ENCODE data around the gene UST. TPM values are rescaled to one million over a fixed set of nuclear protein-coding genes. Genes with fewer than 3 reads are reported as not detected.

UST gene
- total and polyA plus RNA-seq, 2 of the 8 experiments (the other 6 are each of a cell fraction or from before 2014, with no cell fraction given) = 13.5 to 34.5 TPM

- Histone ChIP-seq H3K4me1 (replicated peaks in 1 of 4; ENCODE audit: control insufficient read depth in 3 of 4, insufficient read depth in 4 of 4, low read length in 3 of 4) (peaks cover 0 to 11% (median 3%) of the 10 kb centered on the region in 4 experiments; a peak in 2 of 7 replicates), H3K9ac (replicated peaks in 1 of 4; ENCODE audit: extremely low read depth in 1 of 4, low read depth in 3 of 4, low read length in 3 of 4) (no peak overlapping the region), H4K20me1 (replicated peaks in 1 of 2; ENCODE audit: control insufficient read depth in 1 of 2, insufficient read depth in 2 of 2, low read length in 2 of 2) (peaks cover 0 to 2% of the 10 kb centered on the region in 2 experiments), H3K27ac (ENCODE audit: low read depth, low read length) (no peak overlapping the region), H3K23ac (ENCODE audit: insufficient read length) (no peak overlapping the region), H3K14ac (ENCODE audit: insufficient read length) (no peak overlapping the region), H3K4me2 (ENCODE audit: insufficient read depth in 1 of 2, low read depth in 2 of 2, low read length in 2 of 2) (no peak overlapping the region), H3K36me3 (ENCODE audit: control insufficient read depth in 2 of 4, insufficient read depth in 4 of 4, low read length in 3 of 4) (peaks cover 0 to 4% (median 0%) of the 10 kb centered on the region in 4 experiments; a peak in 2 of 8 replicates), H2BK120ac (replicated peaks; ENCODE audit: low read depth, low read length) (no peak overlapping the region), H2BK15ac (ENCODE audit: low read length) (no peak overlapping the region), H4K91ac (replicated peaks; ENCODE audit: insufficient read length, low read length) (no peak overlapping the region), H2AK5ac (ENCODE audit: low read depth, low read length) (no peak overlapping the region), H3K27me3 (replicated peaks in 1 of 4; ENCODE audit: control insufficient read depth in 3 of 4, extremely low read depth in 1 of 4, insufficient read depth in 3 of 4, low read length in 3 of 4) (no peaks in the 10 kb centered on the region), H2AFZ (ENCODE audit: low read length) (no peak overlapping the region), H2BK5ac (ENCODE audit: low read depth, low read length) (no peak overlapping the region), H3K18ac (ENCODE audit: extremely low read depth, low read length) (no peak overlapping the region), H3K4ac (replicated peaks; ENCODE audit: insufficient read length, low read depth, low read length) (no peak overlapping the region), H3K4me3 (ENCODE audit: extremely low read depth in 1 of 4, insufficient read depth in 2 of 4, low read depth in 3 of 4, low read length in 4 of 4) (no peak overlapping the region), H3K79me2 (ENCODE audit: control insufficient read depth in 1 of 2, insufficient read depth in 2 of 2, low read length in 2 of 2) (peaks cover 0 to 29% of the 10 kb centered on the region in 2 experiments; a peak in 3 of 4 replicates), H2BK12ac (ENCODE audit: low read depth, low read length) (no peak overlapping the region), H4K8ac (ENCODE audit: extremely low read depth, insufficient read depth, low read length) (no peak overlapping the region), H3K9me3 (ENCODE audit: insufficient read depth in 2 of 2, low read depth in 1 of 2, low read length in 1 of 2) (no peaks in the 10 kb centered on the region), H2BK20ac (ENCODE audit: low read length) (no peak overlapping the region), H4K5ac (ENCODE audit: insufficient read length, low read depth, low read length) (no peak overlapping the region), H3K79me1 (ENCODE audit: low read depth, low read length) (no peaks in the 10 kb centered on the region; the same call in 1 of the 2 replicates), H3K23me2 (ENCODE audit: low read depth, low read length) (no peaks in the 10 kb centered on the region), H3K56ac (replicated peaks; ENCODE audit: insufficient read length, low read depth, low read length) (no peak overlapping the region)
- no peak for FAIRE-seq
- ChIA-PET CTCF (ENCODE audit: partially characterized antibody) (interaction anchor here (0.7 to 1.9 kb wide), 5 partner anchors 9 to 33 kb away, joined by 3 to 6 read pairs (median 4); no protein-coding TSS in a partner anchor), POLR2A (ENCODE audit: partially characterized antibody) (no interaction called here)
- no peak for DNase-seq (ENCODE audit: low read depth in 1 of 2, low spot score in 2 of 2)
- WGBS, 2 experiments (ENCODE audit: extremely low coverage in 1 of 2, insufficient coverage in 1 of 2, insufficient read length in 1 of 2, insufficient replicate concordance in 2 of 2, low coverage in 1 of 2, low lambda C conversion rate in 2 of 2, missing lambda C conversion rate in 1 of 2) = 64% methylated on average over 1 of the region's 1 CpG; no CpG with 5 or more reads in 1 of the 2 experiments
- no peak for TF ChIP-seq KDM1A (IDR thresholded peaks at IDR 0.05; ENCODE audit: borderline replicate concordance, low read length)
- no peak for TF ChIP-seq TBP (IDR thresholded peaks at IDR 0.05; ENCODE audit: low read depth, low read length)
- TF ChIP-seq HDAC2 (IDR thresholded peaks at IDR 0.05; ENCODE audit: borderline replicate concordance in 1 of 2, low read depth in 2 of 2, low read length in 2 of 2) = no peak
- no peak for TF ChIP-seq GABPA (IDR thresholded peaks at IDR 0.05; ENCODE audit: borderline replicate concordance, insufficient read depth, low read length)
- no peak for TF ChIP-seq EGR1 (IDR thresholded peaks at IDR 0.05; ENCODE audit: borderline replicate concordance, low read depth, low read length)
- no peak for TF ChIP-seq CTBP2 (IDR thresholded peaks at IDR 0.05; ENCODE audit: borderline replicate concordance, insufficient read depth, insufficient read length, low read length)
- TF ChIP-seq CBX8 (IDR thresholded peaks at IDR 0.05; ENCODE audit: borderline replicate concordance, low read depth, low read length) = no peak
- TF ChIP-seq EP300 (IDR thresholded peaks at IDR 0.05; ENCODE audit: borderline replicate concordance in 1 of 2, low read depth in 2 of 2, low read length in 2 of 2) = no peak
- no peak for TF ChIP-seq TAF1 (IDR thresholded peaks at IDR 0.05; ENCODE audit: low read depth, low read length)
- TF ChIP-seq SUZ12 (IDR thresholded peaks at IDR 0.05; ENCODE audit: low read length) = no peak
- no peak for TF ChIP-seq TAF7 (optimal IDR thresholded peaks at IDR 0.05; ENCODE audit: borderline replicate concordance, low read depth, low read length)
- no peak for TF ChIP-seq POU5F1 (IDR thresholded peaks at IDR 0.05; ENCODE audit: low read depth, low read length)
- no peak for TF ChIP-seq HDAC6 (IDR thresholded peaks at IDR 0.05; ENCODE audit: low read depth, low read length)
- no peak for TF ChIP-seq CBX5 (IDR thresholded peaks at IDR 0.05; ENCODE audit: low read depth, low read length)
Observed at GRCh38 chr6:148915810-148916209, 169.0 kb downstream of the UST start.

Measured in H1 (cell line).